ENCODE data around the gene ZNF786.
"Not testable (repeated sequence)": the region's sequence is repeated elsewhere in the genome, so short reads cannot be mapped to it uniquely, and the experiment has no call there.

Gene ZNF786

GRCh38 chr7:149081914-149082313, 8.6 kb downstream of the ZNF786 start:
- no peak for DNase-seq (ENCODE audit: low read depth in 2 of 3, low spot score in 1 of 3)

DNA sequence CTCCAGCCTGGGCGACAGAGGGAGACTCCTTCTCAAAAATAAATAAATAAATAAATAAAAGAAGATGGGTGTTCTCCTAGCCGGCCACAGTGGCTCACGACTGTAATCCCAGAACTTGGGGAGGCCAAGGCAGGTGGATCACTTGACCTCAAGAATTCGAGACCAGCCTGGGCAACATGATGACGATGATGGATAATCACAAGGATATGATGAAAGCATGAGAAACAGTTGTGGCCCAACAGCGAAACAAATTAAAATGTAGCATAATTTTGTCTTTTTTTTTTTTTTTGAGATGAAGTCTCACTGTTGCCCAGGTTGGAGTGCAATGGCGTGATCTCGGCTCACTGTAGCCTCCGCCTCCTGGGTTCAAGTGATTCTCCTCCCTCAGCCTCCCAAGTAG, 12.9 kb downstream of the ZNF786 start:
- no peak for DNase-seq (ENCODE audit: low read depth in 2 of 3, low spot score in 1 of 3)

DNA sequence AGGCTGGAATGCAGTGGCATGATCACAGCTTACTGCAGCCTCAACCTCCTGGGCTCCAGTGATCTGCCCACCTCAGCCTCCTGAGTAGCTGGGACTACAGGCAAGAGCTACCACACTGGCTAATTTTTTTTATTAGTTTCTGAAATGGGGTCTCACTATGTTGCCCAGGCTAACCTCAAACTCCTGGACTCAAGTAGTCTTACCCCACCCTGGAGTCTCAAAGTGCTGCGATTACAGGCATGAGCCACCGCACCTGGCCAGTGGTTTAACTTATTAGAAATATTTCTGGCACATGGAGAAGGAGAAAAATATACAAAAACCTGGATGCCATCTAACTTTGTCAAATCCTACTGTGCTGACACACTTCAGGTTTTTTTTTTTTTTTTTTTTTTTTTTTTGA, 15.2 kb downstream of the ZNF786 start:
- no peak for DNase-seq (ENCODE audit: low read depth in 2 of 3, low spot score in 1 of 3)

DNA sequence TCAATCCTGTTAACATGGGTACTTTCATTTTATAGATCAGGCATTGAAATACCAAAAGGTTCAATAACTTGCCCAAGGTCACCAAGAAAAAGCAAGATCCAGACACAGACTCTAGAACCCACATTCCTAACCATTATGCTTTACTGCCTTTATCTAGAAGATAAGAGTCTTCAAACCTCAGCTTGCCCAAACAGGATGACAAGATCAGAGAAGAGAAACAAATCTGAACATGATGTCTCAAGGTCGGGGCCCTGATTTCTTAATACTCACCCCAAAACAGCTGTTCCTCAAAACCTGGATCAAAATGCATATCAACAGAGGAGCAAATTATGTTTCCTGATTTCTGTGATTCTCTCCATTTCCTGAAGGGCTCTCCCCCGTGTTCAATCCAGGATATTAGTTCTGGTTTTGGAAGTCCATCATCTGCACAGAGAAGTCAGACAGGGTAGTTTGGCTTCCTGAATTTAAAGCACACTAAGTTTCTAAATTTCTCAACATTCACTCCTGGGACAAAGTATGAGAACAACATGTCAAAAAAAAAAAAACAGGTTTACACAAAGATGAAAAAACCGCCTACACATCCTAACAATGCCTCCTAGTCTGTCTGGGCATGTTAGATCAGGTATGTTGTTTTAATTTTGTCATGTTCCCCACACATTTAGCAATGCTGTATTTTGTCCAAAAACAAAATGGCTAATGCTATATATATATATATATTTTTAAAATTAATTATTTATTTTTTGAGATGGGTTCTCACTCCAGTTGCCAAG, 16.2 kb downstream of the ZNF786 start:
- DNase-seq (ENCODE audit: low read depth in 2 of 3, low spot score in 1 of 3): no peak

- no peak for DNase-seq (ENCODE audit: low read depth in 2 of 3, low spot score in 1 of 3)
These were observed 18.1 kb downstream of the ZNF786 start for GRCh38 chr7:149072438-149072775.

GRCh38 chr7:149071641-149072437, 18.7 kb downstream of the ZNF786 start:
- peak in 2 of 3 donors; percentile 35 to 44 for DNase-seq (ENCODE audit: low read depth in 2 of 3, low spot score in 1 of 3)

- DNase-seq (ENCODE audit: low read depth in 2 of 3, low spot score in 1 of 3): no peak
These were observed 19.3 kb downstream of the ZNF786 start for GRCh38 chr7:149071182-149071635.

GRCh38 chr7:149070372-149071125, 20.0 kb downstream of the ZNF786 start:
- DNase-seq (ENCODE audit: low read depth in 2 of 3, low spot score in 1 of 3): no peak

DNA sequence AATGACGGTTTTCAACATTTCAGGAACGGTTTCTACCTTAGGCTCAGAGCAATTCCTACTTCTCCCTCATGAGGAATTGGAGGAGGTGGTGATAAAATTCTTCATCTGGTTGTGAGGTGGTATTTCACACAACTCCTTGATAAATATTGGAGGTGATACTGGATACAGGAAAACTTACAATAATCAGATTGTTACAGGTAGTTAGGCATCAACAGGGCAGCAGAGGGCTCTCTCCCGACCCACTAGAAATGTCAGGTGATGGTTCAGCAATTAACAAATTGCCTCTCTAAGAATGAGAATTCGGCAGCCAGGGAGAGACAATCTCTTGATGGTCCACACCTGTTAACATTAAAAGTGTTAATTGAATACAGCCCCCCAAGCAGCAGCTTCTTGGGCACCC, 22.6 kb downstream of the ZNF786 start:
- no peak for DNase-seq (ENCODE audit: low read depth in 2 of 3, low spot score in 1 of 3)

DNA sequence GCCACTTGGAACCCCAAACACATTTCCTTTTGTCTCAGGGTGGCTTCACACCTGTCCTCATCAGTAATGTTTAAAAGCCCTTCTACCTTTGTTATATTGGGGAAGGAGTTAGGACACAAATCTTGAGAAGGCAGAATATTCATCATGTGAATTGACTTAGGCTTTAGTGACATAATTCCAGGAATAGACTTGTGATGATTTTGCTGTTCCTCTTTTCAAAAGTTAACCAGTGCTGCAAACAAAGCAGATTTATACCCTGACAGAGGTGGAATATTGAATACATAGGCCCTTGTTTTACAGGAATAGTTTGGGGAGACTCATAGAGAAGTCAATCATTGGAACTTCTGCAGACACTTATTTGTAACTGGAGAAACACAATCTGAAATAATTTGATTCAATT, 27.0 kb downstream of the ZNF786 start:
- no peak for DNase-seq (ENCODE audit: low read depth in 2 of 3, low spot score in 1 of 3)

- not testable (repeated sequence) for DNase-seq (ENCODE audit: low read depth in 2 of 3, low spot score in 1 of 3)
These were observed 28.2 kb downstream of the ZNF786 start for GRCh38 chr7:149062217-149062899.

- no peak for DNase-seq (ENCODE audit: low read depth in 2 of 3, low spot score in 1 of 3)
These were observed 30.4 kb downstream of the ZNF786 start for GRCh38 chr7:149060156-149060555.

- no peak for DNase-seq (ENCODE audit: low read depth in 2 of 3, low spot score in 1 of 3)
These were observed 36.6 kb downstream of the ZNF786 start for GRCh38 chr7:149053885-149054284.

DNA sequence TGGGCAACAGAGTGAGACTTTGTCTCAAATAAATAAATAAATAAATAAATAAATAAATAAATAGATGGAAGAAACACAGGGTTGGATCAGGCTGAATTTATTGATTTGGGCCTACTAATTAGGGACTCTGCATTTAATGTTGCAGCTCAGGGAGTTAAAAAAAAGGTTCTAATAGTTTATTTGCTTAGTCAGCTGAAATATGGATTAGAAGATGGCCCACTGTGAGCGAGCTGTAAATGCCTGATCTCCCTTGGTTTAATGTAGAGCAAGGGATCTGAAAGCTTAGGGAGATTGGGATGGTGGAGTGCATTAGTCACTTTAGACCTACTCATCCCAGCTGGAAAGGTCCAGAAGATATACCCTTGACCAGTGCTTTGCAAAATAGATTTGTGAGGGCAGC, 37.1 kb downstream of the ZNF786 start:
- DNase-seq (ENCODE audit: low read depth in 2 of 3, low spot score in 1 of 3): no peak

GRCh38 chr7:149050941-149051340, 39.6 kb downstream of the ZNF786 start:
- no peak for DNase-seq (ENCODE audit: low read depth in 2 of 3, low spot score in 1 of 3)

- DNase-seq (ENCODE audit: low read depth in 2 of 3, low spot score in 1 of 3): no peak
These were observed 41.7 kb downstream of the ZNF786 start for GRCh38 chr7:149048805-149049204.

- DNase-seq (ENCODE audit: low read depth in 2 of 3, low spot score in 1 of 3): no peak
These were observed 44.1 kb downstream of the ZNF786 start for GRCh38 chr7:149046416-149046815.

DNA sequence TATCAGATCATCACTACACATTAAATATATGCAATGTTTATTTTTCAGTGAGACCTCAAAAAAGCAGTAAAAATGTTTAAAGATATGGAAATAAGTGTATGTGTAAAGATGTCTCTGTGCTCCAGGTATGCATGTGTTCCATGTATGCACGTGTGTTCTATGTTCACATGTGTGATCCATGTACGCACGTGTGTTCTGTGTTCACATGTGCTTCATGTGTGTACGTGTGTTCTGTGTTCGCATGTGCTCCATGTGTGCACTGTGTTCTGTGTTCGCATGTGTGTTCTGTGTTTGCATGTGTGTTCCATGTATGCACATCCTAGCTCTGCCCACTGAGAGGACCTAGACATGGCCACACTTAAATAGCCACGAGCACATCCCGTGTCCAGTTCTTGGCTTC, 46.6 kb downstream of the ZNF786 start:
- DNase-seq (ENCODE audit: low read depth in 2 of 3, low spot score in 1 of 3): no peak

DNA sequence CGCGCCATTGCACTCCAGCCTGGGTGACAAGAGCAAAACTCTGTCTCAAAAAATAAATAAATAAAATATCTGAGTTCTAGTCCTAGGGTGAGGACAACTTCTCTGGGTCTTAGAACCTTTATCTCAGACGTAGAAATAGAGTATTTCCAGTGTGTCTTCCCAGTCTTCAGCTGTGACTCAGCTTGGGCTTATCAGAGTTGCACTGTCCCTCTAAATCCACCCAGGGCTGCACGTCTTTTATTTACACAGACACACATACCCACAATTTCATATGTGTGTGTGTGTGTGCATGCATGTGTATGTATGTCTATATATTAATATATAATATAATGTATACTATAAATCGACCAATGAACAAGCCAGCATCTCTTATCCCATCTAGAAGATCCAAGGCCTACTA, 49.2 kb downstream of the ZNF786 start:
- DNase-seq (ENCODE audit: low read depth in 2 of 3, low spot score in 1 of 3): no peak

DNA sequence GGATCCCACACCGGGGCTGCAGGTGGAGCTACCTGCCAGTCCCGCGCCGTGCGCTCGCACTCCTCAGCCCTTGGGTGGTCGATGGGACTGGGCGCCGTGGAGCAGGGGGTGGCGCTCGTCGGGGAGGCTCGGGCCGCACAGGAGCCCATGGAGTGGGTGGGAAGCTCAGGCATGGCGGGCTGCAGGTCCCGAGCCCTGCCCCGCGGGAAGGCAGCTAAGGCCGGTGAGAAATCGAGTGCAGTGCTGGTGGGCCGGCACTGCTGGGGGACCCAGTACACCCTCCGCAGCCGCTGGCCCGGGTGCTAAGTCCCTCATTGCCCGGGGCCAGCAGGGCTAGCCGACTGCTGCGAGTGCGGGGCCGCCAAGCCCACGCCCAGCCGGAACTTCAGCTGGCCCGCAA, 51.9 kb downstream of the ZNF786 start:
- not testable (repeated sequence) for DNase-seq (ENCODE audit: low read depth in 2 of 3, low spot score in 1 of 3)

DNA sequence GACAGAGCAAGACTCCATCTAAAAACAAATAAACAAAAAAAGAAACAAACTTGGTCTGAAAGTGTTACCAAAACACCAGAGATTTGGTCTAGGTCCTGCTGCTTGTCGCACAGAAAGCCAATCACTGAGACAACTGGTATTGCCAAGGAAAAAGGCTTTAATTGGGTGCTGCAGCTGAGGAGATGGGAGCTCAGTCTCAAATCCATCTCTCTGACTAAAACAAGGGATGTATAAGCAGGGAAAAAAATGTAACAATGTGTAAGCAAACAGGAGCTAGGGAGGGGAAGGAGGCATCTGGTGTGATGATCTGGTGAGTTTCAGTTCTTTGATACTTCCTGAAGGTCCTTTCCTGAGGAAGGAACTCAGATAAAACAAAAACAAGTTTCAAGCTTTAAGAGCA, 53.8 kb downstream of the ZNF786 start:
- no peak for DNase-seq (ENCODE audit: low read depth in 2 of 3, low spot score in 1 of 3)

All from stimulated activated CD4-positive, alpha-beta T cell treated with anti-CD3 and anti-CD28 coated beads, Interleukin-12 subunit alpha, Interleukin-12 subunit beta, amount 100 ng/mL, for 48 hours (primary cell).